ENCODE measurements around the gene MYT1. TPM values are rescaled to one million over a fixed set of nuclear protein-coding genes. Genes with fewer than 3 reads are reported as not detected.

MYT1 gene
- total and polyA plus RNA-seq, 2 of the 8 experiments (the other 6 are each of a cell fraction or from before 2014, with no cell fraction given): 0.63 to 2.0 TPM

DNA sequence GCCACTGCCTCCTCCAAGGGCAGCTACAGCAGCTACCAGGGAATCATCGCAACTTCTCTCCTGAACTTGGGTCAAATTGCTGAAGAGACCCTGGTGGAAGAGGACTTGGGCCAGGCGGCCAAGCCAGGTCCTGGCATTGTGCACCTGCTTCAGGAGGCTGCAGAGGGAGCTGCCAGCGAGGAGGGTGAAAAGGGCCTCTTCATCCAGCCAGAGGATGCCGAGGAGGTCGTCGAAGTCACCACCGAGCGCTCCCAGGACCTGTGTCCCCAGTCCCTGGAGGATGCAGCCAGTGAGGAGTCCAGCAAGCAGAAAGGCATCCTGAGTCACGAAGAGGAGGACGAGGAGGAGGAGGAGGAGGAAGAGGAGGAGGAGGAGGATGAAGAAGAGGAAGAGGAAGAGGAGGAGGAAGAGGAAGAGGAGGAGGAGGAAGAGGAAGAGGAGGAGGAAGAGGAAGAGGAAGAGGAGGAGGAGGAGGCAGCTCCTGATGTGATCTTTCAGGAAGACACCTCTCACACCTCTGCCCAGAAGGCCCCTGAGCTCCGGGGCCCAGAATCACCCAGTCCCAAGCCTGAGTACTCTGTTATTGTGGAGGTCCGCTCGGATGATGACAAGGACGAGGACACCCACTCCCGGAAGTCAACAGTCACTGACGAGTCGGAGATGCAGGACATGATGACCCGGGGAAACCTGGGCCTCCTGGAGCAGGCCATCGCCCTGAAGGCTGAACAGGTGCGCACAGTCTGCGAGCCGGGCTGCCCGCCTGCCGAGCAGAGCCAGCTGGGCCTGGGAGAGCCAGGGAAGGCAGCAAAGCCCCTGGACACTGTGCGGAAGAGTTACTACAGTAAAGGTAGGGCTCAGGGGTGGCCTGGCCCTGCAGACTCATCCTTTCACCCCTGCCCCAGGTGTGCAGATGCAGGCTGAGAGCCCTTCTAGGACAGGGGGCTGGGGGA is 43.7 kb downstream of the MYT1 start:
- H2AFZ ChIP-seq (ENCODE audit: low read length): no peak overlapping the region
- H3K14ac ChIP-seq (ENCODE audit: insufficient read length): no peak overlapping the region
- no peak overlapping the region for H3K4me3 ChIP-seq (ENCODE audit: extremely low read depth in 1 of 4, insufficient read depth in 2 of 4, low read depth in 3 of 4, low read length in 4 of 4)
- no peaks in the 10 kb centered on the region for H3K36me3 ChIP-seq (ENCODE audit: control insufficient read depth in 2 of 4, insufficient read depth in 4 of 4, low read length in 3 of 4)
- H3K9ac ChIP-seq (replicated peaks in 1 of 4; ENCODE audit: extremely low read depth in 1 of 4, low read depth in 3 of 4, low read length in 3 of 4): no peak overlapping the region
- no peak overlapping the region for H4K5ac ChIP-seq (ENCODE audit: insufficient read length, low read depth, low read length)
- ChIA-PET POLR2A (ENCODE audit: partially characterized antibody) (no interaction called here), CTCF (ENCODE audit: partially characterized antibody) (interaction anchor here (1.1 to 1.5 kb wide), 2 partner anchors 15 to 21 kb away, joined by 3 to 7 read pairs; no protein-coding TSS in a partner anchor)
- no peak overlapping the region for H2BK15ac ChIP-seq (ENCODE audit: low read length)
- H3K79me2 ChIP-seq (ENCODE audit: control insufficient read depth in 1 of 2, insufficient read depth in 2 of 2, low read length in 2 of 2): no peaks in the 10 kb centered on the region
- H3K27ac ChIP-seq (ENCODE audit: low read depth, low read length): no peak overlapping the region
- no peak overlapping the region for H3K18ac ChIP-seq (ENCODE audit: extremely low read depth, low read length)
- no peak overlapping the region for H3K23ac ChIP-seq (ENCODE audit: insufficient read length)
- DNase-seq (ENCODE audit: low read depth in 1 of 2, low spot score in 2 of 2) (no peak), FAIRE-seq (no peak)
- H3K4me2 ChIP-seq (ENCODE audit: insufficient read depth in 1 of 2, low read depth in 2 of 2, low read length in 2 of 2): no peak overlapping the region
- H2BK20ac ChIP-seq (ENCODE audit: low read length): no peak overlapping the region
- H3K9me3 ChIP-seq (ENCODE audit: insufficient read depth in 2 of 2, low read depth in 1 of 2, low read length in 1 of 2): no peaks in the 10 kb centered on the region
- H4K20me1 ChIP-seq (replicated peaks in 1 of 2; ENCODE audit: control insufficient read depth in 1 of 2, insufficient read depth in 2 of 2, low read length in 2 of 2): peaks cover 0 to 3% of the 10 kb centered on the region in 2 experiments
- no peak overlapping the region for H2BK5ac ChIP-seq (ENCODE audit: low read depth, low read length)
- H4K8ac ChIP-seq (ENCODE audit: extremely low read depth, insufficient read depth, low read length): no peak overlapping the region
- H3K4ac ChIP-seq (replicated peaks; ENCODE audit: insufficient read length, low read depth, low read length): no peak overlapping the region
- no peaks in the 10 kb centered on the region for H3K79me1 ChIP-seq (ENCODE audit: low read depth, low read length)
- H2BK12ac ChIP-seq (ENCODE audit: low read depth, low read length): no peak overlapping the region
- H3K4me1 ChIP-seq (replicated peaks in 1 of 4; ENCODE audit: control insufficient read depth in 3 of 4, insufficient read depth in 4 of 4, low read length in 3 of 4): peaks cover 0 to 3% (median 0%) of the 10 kb centered on the region in 4 experiments; a peak in 2 of 7 replicates
- 90% methylated on average over 25 of the region's 25 CpGs; no CpG with 5 or more reads in 1 of the 2 experiments for WGBS, 2 experiments (ENCODE audit: extremely low coverage in 1 of 2, insufficient coverage in 1 of 2, insufficient read length in 1 of 2, insufficient replicate concordance in 2 of 2, low coverage in 1 of 2, low lambda C conversion rate in 2 of 2, missing lambda C conversion rate in 1 of 2)
- no peak overlapping the region for H3K56ac ChIP-seq (replicated peaks; ENCODE audit: insufficient read length, low read depth, low read length)
- H3K27me3 ChIP-seq (replicated peaks in 1 of 4; ENCODE audit: control insufficient read depth in 3 of 4, extremely low read depth in 1 of 4, insufficient read depth in 3 of 4, low read length in 3 of 4): no peaks in the 10 kb centered on the region
- H2AK5ac ChIP-seq (ENCODE audit: low read depth, low read length): no peak overlapping the region
- H3K23me2 ChIP-seq (ENCODE audit: low read depth, low read length): no peaks in the 10 kb centered on the region
- no peak overlapping the region for H2BK120ac ChIP-seq (replicated peaks; ENCODE audit: low read depth, low read length)
- no peak overlapping the region for H4K91ac ChIP-seq (replicated peaks; ENCODE audit: insufficient read length, low read length)
- TF ChIP-seq SIX5 (IDR thresholded peaks at IDR 0.05; ENCODE audit: low read depth, low read length) (no peak), TEAD4 (IDR thresholded peaks at IDR 0.05; ENCODE audit: low read depth, low read length) (no peak), KDM4A (IDR thresholded peaks at IDR 0.05; ENCODE audit: low read depth, low read length, severe bottlenecking) (no peak), TCF12 (IDR thresholded peaks at IDR 0.05; ENCODE audit: low read depth, low read length) (no peak), EZH2 (IDR thresholded peaks at IDR 0.05; ENCODE audit: low read depth, low read length, severe bottlenecking) (no peak), NRF1 (IDR thresholded peaks at IDR 0.05; ENCODE audit: low read depth, low read length) (no peak), HDAC2 (IDR thresholded peaks at IDR 0.05; ENCODE audit: borderline replicate concordance in 1 of 2, low read depth in 2 of 2, low read length in 2 of 2) (no peak), TBP (IDR thresholded peaks at IDR 0.05; ENCODE audit: low read depth, low read length) (no peak), BACH1 (IDR thresholded peaks at IDR 0.05; ENCODE audit: low read length) (no peak), CBX5 (IDR thresholded peaks at IDR 0.05; ENCODE audit: low read depth, low read length) (no peak), CTBP2 (IDR thresholded peaks at IDR 0.05; ENCODE audit: borderline replicate concordance, insufficient read depth, insufficient read length, low read length) (no peak), MAFK (IDR thresholded peaks at IDR 0.05; ENCODE audit: low read depth, low read length) (no peak)

Measured in H1 (cell line).